WTC11 (cell line): ENCODE data around the gene RNF128.

Experiments
- CTCF ChIP-seq: fragments of 200-600 bp; IDR thresholded peaks from 2 replicates; pipeline ENCODE4 v1.8.0; 2022; ENCODE audit warnings: antibody characterized with exemption
- TEAD4 ChIP-seq: sonication (generic); formaldehyde crosslinking; IDR thresholded peaks from 2 replicates; pipeline ENCODE4 v1.8.0; 2022; ENCODE audit warnings: mild to moderate bottlenecking, missing genetic modification reagents
- ZNF219 ChIP-seq: sonication (generic); formaldehyde crosslinking; IDR thresholded peaks from 2 replicates; pipeline ENCODE4 v1.8.0; 2023; ENCODE audit warnings: missing genetic modification reagents, mild to moderate bottlenecking, borderline replicate concordance
- TF ChIP-seq, protein P1 (sequence below): sonication (generic); formaldehyde crosslinking; IDR thresholded peaks from 2 replicates; pipeline ENCODE4 v1.8.1; 2022; ENCODE audit warnings: missing genetic modification reagents, borderline replicate concordance

DNA sequence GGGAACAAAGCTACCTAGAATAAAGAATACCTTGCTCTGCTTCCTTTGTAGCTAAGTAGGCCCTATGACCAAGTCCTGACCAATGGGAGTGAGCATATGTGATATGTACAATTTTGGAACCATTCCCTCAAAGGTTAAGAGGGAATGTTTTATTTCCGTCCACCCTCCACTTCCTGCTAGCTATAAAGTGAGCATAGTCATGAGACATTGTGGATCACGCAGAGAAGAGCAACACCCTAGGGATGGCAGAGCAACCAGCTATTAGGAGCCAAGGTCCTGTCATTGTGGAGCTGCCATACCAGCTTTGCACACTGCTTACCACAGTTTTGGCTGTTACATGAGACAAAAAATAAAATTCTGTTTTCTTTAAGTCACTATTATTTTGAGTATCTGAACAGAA lies 45.8 kb upstream of the RNF128 start:
- TF ChIP-seq, protein P1, sequence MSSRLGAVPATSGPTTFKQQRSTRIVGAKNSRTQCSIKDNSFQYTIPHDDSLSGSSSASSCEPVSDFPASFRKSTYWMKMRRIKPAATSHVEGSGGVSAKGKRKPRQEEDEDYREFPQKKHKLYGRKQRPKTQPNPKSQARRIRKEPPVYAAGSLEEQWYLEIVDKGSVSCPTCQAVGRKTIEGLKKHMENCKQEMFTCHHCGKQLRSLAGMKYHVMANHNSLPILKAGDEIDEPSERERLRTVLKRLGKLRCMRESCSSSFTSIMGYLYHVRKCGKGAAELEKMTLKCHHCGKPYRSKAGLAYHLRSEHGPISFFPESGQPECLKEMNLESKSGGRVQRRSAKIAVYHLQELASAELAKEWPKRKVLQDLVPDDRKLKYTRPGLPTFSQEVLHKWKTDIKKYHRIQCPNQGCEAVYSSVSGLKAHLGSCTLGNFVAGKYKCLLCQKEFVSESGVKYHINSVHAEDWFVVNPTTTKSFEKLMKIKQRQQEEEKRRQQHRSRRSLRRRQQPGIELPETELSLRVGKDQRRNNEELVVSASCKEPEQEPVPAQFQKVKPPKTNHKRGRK (CRISPR knock-in tag), result no peak
- no peak for TF ChIP-seq CTCF
- no peak for TF ChIP-seq ZNF219 (CRISPR knock-in tag)
- no peak for TF ChIP-seq TEAD4 (CRISPR knock-in tag)
